ENCODE results near the gene ZNHIT2. TPM values are rescaled to one million over a fixed set of nuclear protein-coding genes. Genes with fewer than 3 reads are reported as not detected.

ZNHIT2 gene
- total RNA-seq, 4 donors from 2014 or later, result 4.6 to 9.6 (median 5.7) TPM; not detected in 1

- Histone ChIP-seq H3K27me3 (no peaks in the 10 kb centered on the region), H3K4me1 (no peaks in the 10 kb centered on the region), H3K27ac (no peak overlapping the region), H3K4me3 (no peak overlapping the region), H3K36me3 (no peaks in the 10 kb centered on the region), H3K9me3 (no peaks in the 10 kb centered on the region)
- intact Hi-C loops (cut with DNase I; ENCODE audit: low total_unique reads), result no loop called here
- DNase-seq, result no peak
- TF ChIP-seq CTCF (IDR thresholded peaks at IDR 0.05) (no peak), POLR2A (IDR thresholded peaks at IDR 0.05) (no peak)
Observed at GRCh38 chr11:65160643-65161042, 43.1 kb upstream of the ZNHIT2 start.

DNA sequence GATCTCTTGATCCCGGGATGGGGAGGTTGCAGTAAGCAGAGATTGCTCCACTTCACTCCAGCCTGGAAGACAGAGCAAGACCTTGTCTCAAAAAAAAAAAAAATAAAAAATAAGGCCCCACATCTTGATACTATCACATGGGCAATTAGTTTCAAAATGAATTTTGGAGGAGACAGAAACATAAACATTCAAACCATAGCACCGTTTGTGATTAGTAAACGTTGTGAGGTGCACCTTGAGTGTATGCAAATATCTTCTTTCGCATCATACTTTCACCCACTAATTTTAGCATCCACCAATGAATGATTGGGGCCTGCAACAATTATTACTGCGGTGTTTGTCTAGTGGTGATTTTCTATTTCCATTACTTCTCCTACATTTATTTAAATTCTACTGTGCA, 41.5 kb upstream of the ZNHIT2 start:
- Histone ChIP-seq H3K36me3 (no peaks in the 10 kb centered on the region), H3K27ac (no peak overlapping the region), H3K4me3 (no peak overlapping the region), H3K9me3 (no peaks in the 10 kb centered on the region), H3K27me3 (no peaks in the 10 kb centered on the region), H3K4me1 (no peaks in the 10 kb centered on the region)
- DNase-seq, result no peak
- intact Hi-C loops (cut with DNase I; ENCODE audit: low total_unique reads), result no loop called here
- TF ChIP-seq CTCF (IDR thresholded peaks at IDR 0.05) (no peak), POLR2A (IDR thresholded peaks at IDR 0.05) (no peak)

DNA sequence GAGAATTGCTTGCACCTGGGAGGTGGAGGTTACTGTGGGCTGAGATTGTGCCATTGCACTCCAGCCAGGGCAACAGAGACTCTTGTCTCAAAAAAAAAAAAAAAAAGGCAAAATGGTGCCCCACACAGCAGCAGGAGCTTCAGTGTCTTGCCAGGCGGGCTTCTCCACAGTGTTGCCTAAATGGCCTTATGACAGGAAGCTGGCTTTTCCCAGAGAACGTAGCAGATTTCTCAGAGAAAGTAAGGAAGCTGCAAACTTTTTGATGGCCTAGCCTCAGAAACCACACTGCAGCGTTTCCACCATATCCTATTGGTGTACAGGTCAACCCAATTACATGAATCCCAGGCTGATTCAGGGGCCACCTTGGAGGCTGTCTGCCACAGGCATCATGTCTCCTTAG, 39.8 kb upstream of the ZNHIT2 start:
- H3K4me1 ChIP-seq, result no peaks in the 10 kb centered on the region
- DNase-seq, result no peak
- TF ChIP-seq POLR2A (IDR thresholded peaks at IDR 0.05), result no peak
- no peak for TF ChIP-seq CTCF (IDR thresholded peaks at IDR 0.05)
- intact Hi-C loops (cut with DNase I; ENCODE audit: low total_unique reads), result no loop called here
- H3K27me3 ChIP-seq, result no peaks in the 10 kb centered on the region
- no peaks in the 10 kb centered on the region for H3K36me3 ChIP-seq
- H3K4me3 ChIP-seq, result no peak overlapping the region
- H3K9me3 ChIP-seq, result no peaks in the 10 kb centered on the region
- no peak overlapping the region for H3K27ac ChIP-seq

GRCh38 chr11:65156926-65157325, 39.4 kb upstream of the ZNHIT2 start:
- Histone ChIP-seq H3K27ac (no peak overlapping the region), H3K27me3 (no peaks in the 10 kb centered on the region), H3K36me3 (no peaks in the 10 kb centered on the region), H3K4me1 (no peaks in the 10 kb centered on the region), H3K4me3 (no peak overlapping the region), H3K9me3 (no peaks in the 10 kb centered on the region)
- no peak for DNase-seq
- intact Hi-C loops (cut with DNase I; ENCODE audit: low total_unique reads), result no loop called here
- TF ChIP-seq POLR2A (IDR thresholded peaks at IDR 0.05), result no peak
- no peak for TF ChIP-seq CTCF (IDR thresholded peaks at IDR 0.05)

GRCh38 chr11:65156256-65156655, 38.8 kb upstream of the ZNHIT2 start:
- Histone ChIP-seq H3K4me3 (no peak overlapping the region), H3K9me3 (no peaks in the 10 kb centered on the region), H3K27ac (no peak overlapping the region), H3K27me3 (no peaks in the 10 kb centered on the region), H3K4me1 (no peaks in the 10 kb centered on the region), H3K36me3 (no peaks in the 10 kb centered on the region)
- TF ChIP-seq POLR2A (IDR thresholded peaks at IDR 0.05), result no peak
- TF ChIP-seq CTCF (IDR thresholded peaks at IDR 0.05), result no peak
- intact Hi-C loops (cut with DNase I; ENCODE audit: low total_unique reads), result no loop called here
- no peak for DNase-seq
